HG03442 (cell line): Measurements from ENCODE around the gene TBC1D16.

Experiments used
- ATAC-seq: cut with Tn5 transposase; IDR thresholded peaks from one replicate; pipeline ENCODE4 v1.9.1; 2021; ENCODE audit warnings: mild to moderate bottlenecking, moderate library complexity; ENCODE audit not compliant: unreplicated experiment

TBC1D16 gene

DNA sequence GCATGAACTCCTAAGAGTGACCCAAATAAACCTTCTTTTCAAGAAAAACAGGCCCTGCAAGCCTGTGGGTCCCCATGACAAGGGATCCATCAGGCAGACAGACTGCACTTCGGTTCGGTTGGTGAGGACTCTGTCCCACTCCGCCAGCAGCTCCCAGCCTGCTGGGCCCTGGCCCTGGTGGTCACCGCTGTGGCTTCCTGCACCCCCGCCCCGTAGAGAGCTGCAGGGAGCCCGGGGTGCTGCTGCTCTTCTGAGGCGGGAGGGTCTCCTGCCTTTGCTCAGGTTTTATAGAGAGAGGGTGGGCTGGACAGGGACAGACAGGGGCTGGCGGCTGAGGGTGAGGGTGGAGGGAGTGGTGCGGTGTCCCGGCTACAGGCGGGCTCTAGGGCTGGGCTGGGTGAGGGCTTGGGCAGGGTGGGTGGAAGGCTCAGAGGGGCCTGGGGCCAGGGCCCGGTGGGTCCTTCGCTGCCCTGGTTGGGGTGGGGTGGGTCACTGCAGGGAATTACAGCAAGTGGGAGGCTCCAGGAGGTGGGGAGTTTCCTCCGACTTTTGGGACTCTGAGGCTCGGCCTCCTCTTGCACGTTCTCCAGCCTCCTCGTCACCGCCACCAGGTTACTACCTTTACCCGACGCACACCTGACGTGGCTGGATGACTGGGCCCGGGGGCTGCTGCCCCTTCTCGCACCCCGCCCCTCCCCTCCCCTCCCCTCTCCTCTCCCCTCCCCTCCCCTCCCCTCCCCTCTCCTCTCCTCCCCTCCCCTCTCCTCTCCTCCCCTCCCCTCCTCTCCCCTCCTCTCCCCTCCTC, 106.2 kb downstream of the TBC1D16 start:
- no peak for ATAC-seq

DNA sequence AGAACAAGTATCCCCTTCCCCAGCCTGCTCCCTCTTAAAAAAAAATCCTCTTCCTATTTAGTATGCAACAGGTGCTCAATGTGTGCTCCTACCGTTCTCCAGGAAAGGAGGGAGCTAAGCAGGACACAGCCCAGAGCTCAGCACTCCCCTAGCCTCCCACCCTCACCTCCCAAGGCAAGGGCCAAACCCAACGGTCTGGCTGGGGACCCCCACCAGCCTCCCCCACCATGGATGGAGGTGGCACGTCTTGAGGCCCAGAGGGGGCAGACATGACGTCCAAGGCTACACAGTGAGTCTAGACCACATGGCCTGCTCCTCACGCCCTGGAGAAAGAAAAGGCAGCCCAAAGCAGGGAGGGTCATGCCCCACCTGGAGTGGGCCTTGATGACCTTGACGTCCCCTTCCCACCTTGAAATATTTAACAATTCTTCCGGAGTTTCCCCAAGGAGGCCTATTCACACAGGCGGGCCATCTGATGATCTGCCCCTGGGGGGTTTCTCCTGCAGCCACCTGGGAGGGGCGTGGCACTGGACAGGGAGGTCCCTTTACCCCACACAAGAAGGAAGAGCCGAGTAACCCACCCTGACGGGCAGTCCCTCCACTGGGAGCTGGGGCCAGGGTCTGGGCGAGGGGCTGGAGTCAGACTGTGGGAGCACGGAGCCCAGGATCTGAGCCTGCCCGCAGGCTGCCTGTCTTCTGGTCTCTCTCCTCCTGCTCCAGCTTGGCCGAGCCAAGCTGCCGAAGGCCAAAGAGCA, 107.0 kb downstream of the TBC1D16 start:
- no peak for ATAC-seq

DNA sequence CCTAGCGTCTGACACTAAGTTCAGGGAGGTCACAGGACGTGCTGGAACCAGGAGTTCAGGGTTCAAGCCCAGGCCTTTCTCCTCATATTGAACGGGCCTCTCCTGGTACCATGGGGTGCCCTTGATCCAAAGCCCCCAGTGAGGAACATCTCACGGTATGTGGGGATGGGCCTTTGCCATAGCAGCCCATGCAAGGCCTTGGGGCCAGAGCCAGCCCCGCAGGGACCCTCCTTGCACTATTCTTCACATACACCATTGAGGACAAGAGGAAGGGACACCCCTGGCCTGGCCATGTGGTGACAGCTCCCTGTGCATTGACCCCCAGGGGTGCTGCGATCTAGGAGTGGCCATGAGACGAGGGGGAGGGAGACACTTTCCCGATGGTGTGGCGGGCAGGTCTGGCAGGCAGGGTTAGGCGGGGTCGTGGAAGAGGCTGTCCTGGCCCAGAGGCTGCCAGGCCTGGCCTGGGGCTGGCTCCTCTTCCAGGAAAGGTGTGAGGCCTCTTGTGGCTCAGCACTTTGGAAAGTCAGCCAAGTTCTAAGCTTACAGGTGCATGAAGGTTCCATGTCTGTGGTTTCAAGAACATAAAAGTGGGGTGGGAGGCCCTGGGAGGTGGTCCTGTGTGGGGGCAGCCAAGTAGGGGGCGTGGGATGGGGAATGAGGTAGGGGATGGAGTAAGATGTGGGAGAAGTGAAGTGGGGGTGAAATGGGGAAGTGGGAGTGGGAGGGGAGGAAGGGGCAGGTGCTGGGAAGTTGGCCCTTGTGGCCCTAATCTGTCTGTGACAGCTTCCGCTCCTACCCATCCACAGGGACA, 107.8 kb downstream of the TBC1D16 start:
- no peak for ATAC-seq

- no peak for ATAC-seq
Observed at GRCh38 chr17:79927136-79927661, 108.5 kb downstream of the TBC1D16 start.

DNA sequence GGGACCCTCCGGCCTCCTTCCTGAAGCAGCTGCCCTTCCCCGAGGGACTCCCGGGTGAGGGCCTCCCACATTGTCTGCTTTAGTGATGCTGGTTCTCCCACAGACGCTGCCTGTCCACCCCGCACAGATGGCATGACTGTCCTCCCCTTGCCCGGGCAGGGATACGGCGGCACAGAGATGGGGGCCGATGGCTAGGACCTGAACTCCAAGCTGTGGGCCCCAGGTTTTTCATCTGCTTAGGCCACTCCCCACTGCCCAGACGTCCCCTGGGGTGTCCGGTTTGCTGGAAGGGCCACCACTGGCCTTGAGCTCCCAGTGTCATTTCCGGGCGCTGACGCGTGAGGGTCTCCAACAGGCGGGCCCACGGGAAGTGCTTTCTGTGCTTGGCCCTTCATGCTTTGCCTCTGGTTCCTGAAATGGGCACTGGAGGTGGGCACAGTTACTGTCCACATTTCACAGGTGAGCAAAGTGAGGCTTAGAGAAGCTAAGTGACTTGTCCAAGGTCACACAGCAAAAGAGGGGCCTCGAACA, 109.0 kb downstream of the TBC1D16 start:
- ATAC-seq: no peak

- ATAC-seq: no peak
Observed at GRCh38 chr17:79926142-79926604, 109.5 kb downstream of the TBC1D16 start.

DNA sequence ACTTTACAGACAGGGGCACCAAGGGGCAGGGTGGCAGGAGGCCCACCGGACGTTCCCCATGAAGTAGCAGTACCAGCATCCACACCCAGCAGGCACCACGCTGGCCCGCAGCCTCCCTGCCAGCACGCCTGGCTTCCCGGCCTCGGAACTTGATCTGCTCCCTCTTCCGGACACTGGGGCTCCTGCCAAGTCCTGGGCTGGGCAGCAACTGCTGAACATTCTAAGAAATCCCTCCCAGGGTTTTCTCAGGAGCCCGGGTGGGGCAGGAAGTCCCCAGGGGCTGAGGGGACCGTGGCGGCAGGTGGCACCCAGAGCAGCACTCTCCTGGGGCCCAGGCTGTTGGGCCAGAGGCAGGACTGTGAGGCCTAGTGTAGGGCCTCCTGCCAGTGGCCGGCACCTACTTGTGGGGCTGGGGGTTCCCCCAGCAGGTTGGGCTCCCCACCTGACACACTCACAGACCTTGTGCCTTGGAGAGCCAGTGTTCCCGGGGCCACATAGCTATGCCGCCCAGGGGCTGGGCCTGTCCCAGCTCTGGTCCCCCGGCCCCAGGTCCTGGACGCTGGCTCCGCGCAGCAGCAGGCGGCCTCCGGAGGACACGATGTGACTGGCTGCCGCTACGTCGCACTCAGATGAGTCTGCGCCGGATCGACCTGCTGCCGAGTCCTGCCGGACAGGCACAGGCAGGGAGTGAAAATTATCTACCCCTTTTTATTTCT, 110.3 kb downstream of the TBC1D16 start:
- no peak for ATAC-seq

- no peak for ATAC-seq
Observed at GRCh38 chr17:79924639-79924976, 111.1 kb downstream of the TBC1D16 start.

DNA sequence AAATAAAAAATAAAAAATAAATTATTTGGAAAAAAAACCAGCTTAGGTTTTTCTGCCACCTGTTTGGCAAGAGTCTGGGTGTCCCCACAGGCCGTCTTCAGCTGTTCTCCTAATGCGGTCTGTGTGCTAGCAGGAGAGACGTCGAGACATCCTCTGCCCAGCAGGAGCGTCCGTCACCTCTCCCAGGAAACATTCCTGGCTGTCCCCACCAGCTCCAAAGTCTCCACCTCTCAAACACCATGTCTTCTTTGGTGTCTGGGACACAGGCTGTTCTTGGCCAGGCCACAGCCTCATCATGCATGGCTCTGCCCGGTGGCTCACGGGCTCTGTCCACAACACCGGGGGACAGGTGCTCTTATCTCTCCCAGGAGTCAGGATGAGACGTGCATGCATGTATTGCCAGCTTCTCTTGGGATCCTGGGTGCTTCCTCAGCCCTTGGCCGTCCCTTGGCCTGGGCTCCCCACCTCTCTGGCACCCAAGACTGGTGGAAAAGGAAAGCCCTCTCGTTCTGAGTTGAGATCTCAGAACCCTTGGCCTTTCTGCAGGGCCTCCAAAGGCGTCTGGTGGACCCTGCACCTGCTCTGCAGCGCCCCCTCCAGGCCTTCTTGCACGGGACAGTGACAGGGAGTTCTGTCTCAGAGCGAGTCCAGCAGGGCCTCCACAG, 111.6 kb downstream of the TBC1D16 start:
- no peak for ATAC-seq

- ATAC-seq: no peak
Observed at GRCh38 chr17:79922798-79923197, 112.9 kb downstream of the TBC1D16 start.

GRCh38 chr17:79922116-79922601, 113.5 kb downstream of the TBC1D16 start:
- no peak for ATAC-seq

- ATAC-seq: no peak
Observed at GRCh38 chr17:79921411-79922115, 114.1 kb downstream of the TBC1D16 start.

GRCh38 chr17:79920751-79921410, 114.8 kb downstream of the TBC1D16 start:
- no peak for ATAC-seq

GRCh38 chr17:79919862-79920720, 115.6 kb downstream of the TBC1D16 start:
- no peak for ATAC-seq

GRCh38 chr17:79919164-79919585, 116.5 kb downstream of the TBC1D16 start:
- ATAC-seq: no peak

GRCh38 chr17:79918581-79919163, 117.0 kb downstream of the TBC1D16 start:
- ATAC-seq: no peak

- ATAC-seq: no peak
Observed at GRCh38 chr17:79917902-79918484, 117.7 kb downstream of the TBC1D16 start.
